Fibroblast of the aortic adventitia (primary cell): ENCODE results near the gene ABO. TPM values are rescaled to one million over a fixed set of nuclear protein-coding genes. Genes with fewer than 3 reads are reported as not detected.
"Not testable (repeated sequence)": the region's sequence is repeated elsewhere in the genome, so short reads cannot be mapped to it uniquely, and the experiment has no call there.

Experiments
- DNase-seq: peaks from one replicate; pipeline ENCODE4 v3.0.0-alpha.2; 2010; ENCODE audit warnings: low read depth
- H3K4me3 ChIP-seq: 2 replicates; pipeline ENCODE4 v1.5.1; 2011; ENCODE audit warnings: low read depth, mild to moderate bottlenecking, control low read depth, low read length, moderate library complexity
- CTCF ChIP-seq: IDR thresholded peaks from 2 replicates; pipeline ENCODE4 v1.5.1; 2011; ENCODE audit warnings: mild to moderate bottlenecking, low read length, control low read depth, inconsistent platforms; ENCODE audit not compliant: insufficient read depth
- total RNA-seq: library from RNA; depleted of rRNA; stranded (reverse); fragments of >200 nt; gene quantifications from 2 replicates; pipeline ENCODE4 v1.2.3, GENCODE V29; 2012; ENCODE audit warnings: low replicate concordance

The ABO gene
- total RNA-seq, 1 donor, result not detected

DNA sequence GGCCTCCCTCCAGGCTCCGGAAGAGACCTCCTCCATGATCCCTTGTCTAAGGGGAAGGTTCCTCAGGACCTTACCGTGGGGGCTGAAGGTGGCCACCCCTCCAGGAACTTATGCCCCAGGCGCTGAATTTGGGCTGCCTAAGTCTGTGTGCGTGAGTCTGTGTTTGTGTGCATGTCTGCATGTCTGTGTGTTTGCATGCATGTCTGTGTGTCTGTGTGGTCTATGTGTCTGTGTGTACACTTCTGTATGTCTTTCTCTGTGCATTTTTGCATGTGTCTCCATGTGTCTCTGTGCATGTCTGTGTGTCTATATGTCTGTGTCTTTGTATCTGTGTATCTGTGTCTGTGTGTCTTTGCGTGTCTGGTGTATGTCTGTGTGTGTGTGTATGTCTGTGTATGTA is 20.5 kb downstream of the ABO start:
- no peak for TF ChIP-seq CTCF
- DNase-seq, result no peak

GRCh38 chr9:133253268-133253667 is 21.7 kb downstream of the ABO start:
- DNase-seq, result no peak
- H3K4me3 ChIP-seq, result no peak overlapping the region
- no peak for TF ChIP-seq CTCF

More for the DNA sequence above, 20.5 kb downstream of the ABO start:
- no peak overlapping the region for H3K4me3 ChIP-seq

DNA sequence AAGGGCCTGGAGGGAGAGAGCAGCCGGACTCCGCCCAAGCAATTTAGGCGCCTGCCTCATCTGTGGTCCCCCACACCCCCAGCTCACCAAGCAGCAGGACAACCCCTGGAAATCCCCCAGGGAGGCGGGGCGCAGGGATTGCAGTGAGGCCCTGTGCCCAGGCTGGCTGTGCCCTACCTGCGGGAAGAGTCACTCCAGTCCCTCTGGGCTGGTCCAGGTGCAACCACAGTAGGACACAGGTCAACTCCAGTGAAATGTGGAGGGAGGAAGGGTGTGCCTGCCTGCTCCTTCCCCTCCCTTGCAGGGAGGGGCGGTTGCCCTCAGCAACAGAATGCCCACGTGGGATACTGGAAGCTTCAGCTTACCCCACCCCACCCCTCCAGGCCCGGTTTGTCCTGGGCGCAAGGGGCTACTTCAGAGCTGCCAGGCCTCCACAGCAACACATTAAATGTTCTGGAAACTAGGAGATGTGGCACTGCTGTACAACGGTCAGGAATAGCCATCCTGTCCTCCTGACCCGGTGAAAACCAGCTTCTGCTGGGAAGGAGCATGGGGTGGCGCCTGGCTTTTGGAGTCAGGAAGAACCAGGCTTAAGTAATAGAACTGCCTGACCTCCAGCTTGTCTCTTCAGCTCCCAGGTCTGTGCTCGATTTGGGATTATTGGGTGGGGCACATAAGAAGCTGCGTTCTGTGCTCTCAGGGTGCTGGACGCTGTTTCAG is 22.5 kb downstream of the ABO start:
- no peak overlapping the region for H3K4me3 ChIP-seq
- no peak for TF ChIP-seq CTCF
- no peak for DNase-seq

DNA sequence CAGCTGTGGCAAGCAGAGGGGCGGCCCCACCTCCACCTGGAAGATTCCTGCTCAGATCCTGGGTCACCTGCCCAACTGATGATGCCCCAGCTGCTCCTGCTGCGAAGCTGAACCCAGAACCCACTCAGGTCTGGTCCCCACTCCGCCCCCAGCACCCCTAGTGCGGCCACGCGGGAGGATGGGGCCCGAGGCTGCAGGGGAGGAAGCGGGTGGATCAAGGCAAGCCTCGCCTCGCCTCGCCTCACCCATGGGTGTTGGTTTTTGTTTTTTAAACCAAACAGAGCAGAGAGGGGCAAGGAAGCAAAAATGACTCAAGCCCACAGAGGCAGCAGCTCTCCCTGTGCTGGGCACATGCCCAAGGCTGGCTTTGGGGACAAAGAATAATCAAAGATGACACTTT is 23.2 kb downstream of the ABO start:
- DNase-seq, result no peak
- no peak overlapping the region for H3K4me3 ChIP-seq
- no peak for TF ChIP-seq CTCF

GRCh38 chr9:133251221-133251620 is 23.8 kb downstream of the ABO start:
- not testable (repeated sequence) for H3K4me3 ChIP-seq, DNase-seq

DNA sequence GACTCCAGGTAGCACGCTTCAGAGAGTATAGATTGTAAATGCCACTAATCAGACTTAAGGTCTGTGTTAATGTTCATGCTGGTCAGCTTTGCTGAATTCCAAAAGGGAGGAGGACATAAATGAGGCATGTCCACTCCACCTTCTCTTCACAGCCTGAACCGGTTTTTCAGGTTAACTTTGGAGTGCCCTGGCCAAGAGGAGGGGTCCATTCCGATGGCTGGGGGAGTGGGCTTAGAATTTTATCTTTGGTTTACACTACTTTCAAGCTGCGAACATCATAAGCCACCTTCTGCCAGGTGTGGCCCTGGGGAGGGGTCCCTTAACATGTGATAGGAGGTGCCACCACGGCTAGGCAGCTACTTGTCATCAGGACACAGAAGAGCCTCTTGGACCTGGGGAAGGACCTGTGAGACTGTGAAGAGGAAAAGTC is 24.2 kb downstream of the ABO start:
- H3K4me3 ChIP-seq, result no peak overlapping the region
- DNase-seq, result no peak
- no peak for TF ChIP-seq CTCF

GRCh38 chr9:133249337-133249736 is 25.7 kb downstream of the ABO start:
- TF ChIP-seq CTCF, result no peak
- H3K4me3 ChIP-seq, result no peak overlapping the region
- DNase-seq, result no peak
